Gastrocnemius medialis (tissue), 4 donors: ENCODE results near the gene EPHB2.

Experiments used
- CTCF ChIP-seq, 5 experiments: fragments of 450-650 bp in 3 of 5; fragments of 200-600 bp in 2 of 5; sonication (generic) in 2 of 5; IDR thresholded peaks in 4 of 5; conservative IDR thresholded peaks in 1 of 5; 1 replicate in 4 of 5; 2 replicates in 1 of 5; pipeline ENCODE4 v1.5.1; 2016 to 2019; ENCODE audit warnings: antibody characterized with exemption in 5 of 5, mild to moderate bottlenecking in 3 of 5, moderate library complexity in 3 of 5
- POLR2A ChIP-seq, 2 donors: fragments of 450-650 bp; IDR thresholded peaks; one replicate each; pipeline ENCODE4 v1.6.1; 2017; ENCODE audit warnings: antibody characterized with exemption in 2 of 2, mild to moderate bottlenecking in 2 of 2, moderate library complexity in 2 of 2

GRCh38 chr1:22665752-22666151, 44.9 kb upstream of the EPHB2 start:
- TF ChIP-seq CTCF (IDR thresholded peaks at IDR 0.05 in 4 of 5, conservative IDR thresholded peaks at IDR 0.05 in 1 of 5) (no peak), POLR2A (IDR thresholded peaks at IDR 0.05) (no peak)
